NCI-H748 (cell line): Measurements from ENCODE around the gene CPE.

Experiments
- DNase-seq: peaks from one replicate; lab custom pipeline; 2025; ENCODE audit not compliant: unreplicated experiment; lab: John Stamatoyannopoulos, UW

CPE gene

GRCh38 chr4:165505958-165506837 is 127.4 kb downstream of the CPE start:
- no peak for DNase-seq

GRCh38 chr4:165506849-165507248 is 128.0 kb downstream of the CPE start:
- no peak for DNase-seq

- DNase-seq, result no peak
These were observed 128.6 kb downstream of the CPE start for GRCh38 chr4:165507381-165507780.

- DNase-seq, result no peak
These were observed 129.7 kb downstream of the CPE start for GRCh38 chr4:165508372-165509120.

GRCh38 chr4:165512424-165512823 is 133.6 kb downstream of the CPE start:
- no peak for DNase-seq

- DNase-seq, result no peak
These were observed 135.9 kb downstream of the CPE start for GRCh38 chr4:165514739-165515138.

- no peak for DNase-seq
These were observed 136.4 kb downstream of the CPE start for GRCh38 chr4:165515201-165515600.

GRCh38 chr4:165516281-165516833 is 137.5 kb downstream of the CPE start:
- no peak for DNase-seq

GRCh38 chr4:165517216-165517615 is 138.4 kb downstream of the CPE start:
- DNase-seq, result no peak

GRCh38 chr4:165518024-165518616 is 139.3 kb downstream of the CPE start:
- no peak for DNase-seq

- no peak for DNase-seq
These were observed 139.9 kb downstream of the CPE start for GRCh38 chr4:165518686-165519085.

- no peak for DNase-seq
These were observed 140.8 kb downstream of the CPE start for GRCh38 chr4:165519591-165519990.

- DNase-seq, result no peak
These were observed 141.3 kb downstream of the CPE start for GRCh38 chr4:165520086-165520485.

GRCh38 chr4:165522050-165522449 is 143.2 kb downstream of the CPE start:
- no peak for DNase-seq

- no peak for DNase-seq
These were observed 145.9 kb downstream of the CPE start for GRCh38 chr4:165524532-165525190.

- peak; percentile 33 for DNase-seq
These were observed 154.2 kb downstream of the CPE start for GRCh38 chr4:165532976-165533375.

GRCh38 chr4:165537028-165537648 is 158.3 kb downstream of the CPE start:
- peak; percentile 53 for DNase-seq

- DNase-seq, result no peak
These were observed 161.0 kb downstream of the CPE start for GRCh38 chr4:165539801-165540200.

- DNase-seq, result peak; percentile 6
These were observed 161.5 kb downstream of the CPE start for GRCh38 chr4:165540206-165540830.

GRCh38 chr4:165541851-165542459 is 163.1 kb downstream of the CPE start:
- DNase-seq, result peak; percentile 6
